Right cardiac atrium (tissue), 5 donors: ENCODE data around the gene SLC23A2. TPM values are rescaled to one million over a fixed set of nuclear protein-coding genes. Genes with fewer than 3 reads are reported as not detected.
"Not testable (repeated sequence)": the region's sequence is repeated elsewhere in the genome, so short reads cannot be mapped to it uniquely, and the experiment has no call there.

ENCODE experiments used
- ATAC-seq, 2 donors: fragments of 200-7000 bp; cut with Tn5 transposase; one replicate each; pipeline versions ENCODE4 v1.8.0 to v1.9.1; 2020; ENCODE audit warnings: moderate library complexity in 2 of 2, mild to moderate bottlenecking in 1 of 2
- DNase-seq, 3 donors: peaks; one replicate each; pipeline ENCODE4 v3.0.0-alpha.2; 2020
- H3K27ac ChIP-seq: one replicate; pipeline ENCODE4 v1.5.1; 2013; ENCODE audit warnings: mild to moderate bottlenecking, low read length, control low read depth, moderate library complexity
- H3K27me3 ChIP-seq: one replicate; pipeline ENCODE4 v1.6.1; 2013; ENCODE audit not compliant: control insufficient read depth, insufficient read depth
- H3K4me1 ChIP-seq: one replicate; pipeline ENCODE4 v1.6.1; 2013; ENCODE audit warnings: low read length; ENCODE audit not compliant: control insufficient read depth, insufficient read depth
- H3K4me3 ChIP-seq: one replicate; pipeline ENCODE4 v1.5.1; 2013; ENCODE audit warnings: low read length, control low read depth
- H3K9me3 ChIP-seq: one replicate; pipeline ENCODE4 v1.6.1; 2013; ENCODE audit warnings: low read length; ENCODE audit not compliant: control insufficient read depth
- WGBS: extraction: QIAGEN DNeasy Blood & Tissue Kit; methylation state at CpG from one replicate; pipeline ENCODE4 v1.1.7; 2013; 5-methylcytosine and 5-hydroxymethylcytosine counted together
- intact Hi-C, 4 donors: fragments of 100-400 bp; cut with DNase I; formaldehyde crosslinking; loops; one replicate each; pipeline versions ENCODE4 v1.11.0 to v1.14.0; 2022 to 2023
- polyA plus RNA-seq: library from polyadenylated mRNA; stranded (reverse); fragments of 200-250 nt; gene quantifications from one replicate; pipeline ENCODE4 v1.2.3, GENCODE V29; 2013
- total RNA-seq, 4 donors: library from RNA; stranded (reverse); fragmentation: NEBNext Ultra II Directional; extraction: Animal tissue kit (Norgen Biotek cat#: 25700); gene quantifications; one replicate each; pipeline ENCODE4 v1.2.1, GENCODE V29; 2021
- donor health status: healthy with polysubstance abuse.
- donor health status: DM: no; HTN: yes; CAD: no.
- donor health status: DM: no; HTN: no; CAD: no.
- donor health status: DM: no; HTN: yes; CAD: no; lungs with severe emphysema.
- donor health status: DM: yes; HTN: yes; CAD: no.

The SLC23A2 gene
- total and polyA plus RNA-seq, 5 donors, result 5.2 to 15.9 (median 12.6) TPM

- Histone ChIP-seq H3K27ac (no peak overlapping the region), H3K4me3 (no peak overlapping the region), H3K9me3 (no peaks in the 10 kb centered on the region), H3K27me3 (no peaks in the 10 kb centered on the region), H3K4me1 (peaks cover 6% of the 10 kb centered on the region)
- ATAC-seq (no peak), DNase-seq (no peak)
- intact Hi-C loops, result no loop called here
- WGBS, result 88% methylated on average over 4 of the region's 4 CpGs
Observed at GRCh38 chr20:4982281-4982680, 19.0 kb downstream of the SLC23A2 start.

GRCh38 chr20:4979841-4980410, 21.4 kb downstream of the SLC23A2 start:
- ATAC-seq (no peak), DNase-seq (no peak)
- Histone ChIP-seq H3K4me1 (peaks cover 6% of the 10 kb centered on the region), H3K9me3 (no peaks in the 10 kb centered on the region), H3K27me3 (no peaks in the 10 kb centered on the region), H3K4me3 (no peak overlapping the region), H3K27ac (no peak overlapping the region)
- intact Hi-C loops, result no loop called here
- 68% methylated on average over 1 of the region's 1 CpG for WGBS

- DNase-seq, result no peak
- intact Hi-C loops, result no loop called here
- peak; percentile 16 to 37 for ATAC-seq
- Histone ChIP-seq H3K4me1 (peaks cover 10% of the 10 kb centered on the region), H3K27ac (no peak overlapping the region), H3K27me3 (no peaks in the 10 kb centered on the region), H3K4me3 (peak overlapping the region; percentile 13), H3K9me3 (no peaks in the 10 kb centered on the region)
- WGBS, result 41% methylated on average over 10 of the region's 10 CpGs
Observed at GRCh38 chr20:4978050-4978918, 23.0 kb downstream of the SLC23A2 start.

GRCh38 chr20:4976014-4976413, 25.3 kb downstream of the SLC23A2 start:
- ATAC-seq, H3K27me3 ChIP-seq, H3K9me3 ChIP-seq, H3K4me3 ChIP-seq, H3K27ac ChIP-seq, DNase-seq, intact Hi-C loops: not testable (repeated sequence)
- H3K4me1 ChIP-seq, result peaks cover 10% of the 10 kb centered on the region
- WGBS, result 95% methylated on average over 9 of the region's 9 CpGs

GRCh38 chr20:4973330-4974097, 27.8 kb downstream of the SLC23A2 start:
- no peaks in the 10 kb centered on the region for H3K27me3 ChIP-seq
- DNase-seq (peak; percentile 33 to 71 (median 59)), ATAC-seq (peak; percentile 65 to 74)
- peaks cover 7% of the 10 kb centered on the region for H3K4me1 ChIP-seq
- intact Hi-C loops, result no loop called here
- H3K27ac ChIP-seq, result peak overlapping the region; percentile 72
- H3K4me3 ChIP-seq, result peak overlapping the region; percentile 56
- no peaks in the 10 kb centered on the region for H3K9me3 ChIP-seq
- WGBS, result 17% methylated on average over 11 of the region's 11 CpGs

GRCh38 chr20:4972506-4973251, 28.6 kb downstream of the SLC23A2 start:
- H3K4me3 ChIP-seq, result peak overlapping the region; percentile 56
- no peak for DNase-seq
- no peaks in the 10 kb centered on the region for H3K9me3 ChIP-seq
- WGBS, result 85% methylated on average over 12 of the region's 12 CpGs
- no peak for ATAC-seq
- H3K4me1 ChIP-seq, result peaks cover 4% of the 10 kb centered on the region
- intact Hi-C loops, result no loop called here
- H3K27ac ChIP-seq, result no peak overlapping the region
- no peaks in the 10 kb centered on the region for H3K27me3 ChIP-seq

- H3K27ac ChIP-seq, result no peak overlapping the region
- H3K4me1 ChIP-seq, result peaks cover 4% of the 10 kb centered on the region
- DNase-seq (no peak), ATAC-seq (no peak)
- no peak overlapping the region for H3K4me3 ChIP-seq
- no peaks in the 10 kb centered on the region for H3K27me3 ChIP-seq
- 99% methylated on average over 2 of the region's 2 CpGs for WGBS
- intact Hi-C loops, result no loop called here
- H3K9me3 ChIP-seq, result no peaks in the 10 kb centered on the region
Observed at GRCh38 chr20:4971064-4971463, 30.2 kb downstream of the SLC23A2 start.

- no peak overlapping the region for H3K4me3 ChIP-seq
- intact Hi-C loops, result no loop called here
- H3K4me1 ChIP-seq, result no peaks in the 10 kb centered on the region
- WGBS, result 98% methylated on average over 12 of the region's 12 CpGs
- H3K27me3 ChIP-seq, result no peaks in the 10 kb centered on the region
- DNase-seq (no peak), ATAC-seq (no peak)
- H3K27ac ChIP-seq, result no peak overlapping the region
- H3K9me3 ChIP-seq, result no peaks in the 10 kb centered on the region
Observed at GRCh38 chr20:4967752-4968477, 33.4 kb downstream of the SLC23A2 start.

GRCh38 chr20:4966826-4967751, 34.2 kb downstream of the SLC23A2 start:
- no peak for ATAC-seq
- no peaks in the 10 kb centered on the region for H3K27me3 ChIP-seq
- intact Hi-C loops, result no loop called here
- DNase-seq, result no peak
- H3K4me3 ChIP-seq, result no peak overlapping the region
- 69% methylated on average over 4 of the region's 4 CpGs for WGBS
- no peak overlapping the region for H3K27ac ChIP-seq
- H3K9me3 ChIP-seq, result no peaks in the 10 kb centered on the region
- peaks cover 4% of the 10 kb centered on the region for H3K4me1 ChIP-seq
